A549 treated with ZK216348 at 1 μM for 4 hours (cell line): ENCODE measurements around the gene FBXL7. TPM values are rescaled to one million over a fixed set of nuclear protein-coding genes. Genes with fewer than 3 reads are reported as not detected.

ENCODE experiments used
- total RNA-seq: library from RNA; stranded (reverse); fragments of 200-300 nt; extraction: Qiagen RNA extraction; gene quantifications from 5 replicates; pipeline ENCODE4 v1.2.3, GENCODE V29; 2022; ENCODE audit warnings: low read depth

FBXL7 gene
- 1.0 to 1.6 TPM (median 1.5 TPM) in 5 replicates for total RNA-seq

GRCh38 chr5:15499528-15500324 is at the start of gene FBXL7:
TSS of gene FBXL7 (plus strand) at chr5:15500180.

